GM18868 (cell line): ENCODE data around the gene FGG.
"Not testable (repeated sequence)": the region's sequence is repeated elsewhere in the genome, so short reads cannot be mapped to it uniquely, and the experiment has no call there.

Source experiments
- ATAC-seq: cut with Tn5 transposase; IDR thresholded peaks from one replicate; pipeline ENCODE4 v1.9.1; 2021; ENCODE audit warnings: mild to moderate bottlenecking, moderate library complexity; ENCODE audit not compliant: unreplicated experiment

FGG gene

GRCh38 chr4:154611833-154612232, 623 bp downstream of the FGG start:
- no peak for ATAC-seq

- no peak for ATAC-seq
Observed at GRCh38 chr4:154610582-154610981, 1.9 kb downstream of the FGG start.

GRCh38 chr4:154609532-154609931, 2.9 kb downstream of the FGG start:
- ATAC-seq = no peak

- ATAC-seq = no peak
Observed at GRCh38 chr4:154608361-154609252, 3.8 kb downstream of the FGG start.

GRCh38 chr4:154606728-154607723, 5.4 kb downstream of the FGG start:
- no peak for ATAC-seq

- no peak for ATAC-seq
Observed at GRCh38 chr4:154604696-154605200, 7.7 kb downstream of the FGG start.

GRCh38 chr4:154603033-154603943, 9.2 kb downstream of the FGG start:
- no peak for ATAC-seq

- ATAC-seq = no peak
Observed at GRCh38 chr4:154602404-154603020, 9.9 kb downstream of the FGG start.

GRCh38 chr4:154597798-154598774, 14.4 kb downstream of the FGG start:
- no peak for ATAC-seq

- not testable (repeated sequence) for ATAC-seq
Observed at GRCh38 chr4:154597281-154597680, 15.2 kb downstream of the FGG start.

GRCh38 chr4:154595807-154596206, 16.6 kb downstream of the FGG start:
- ATAC-seq = no peak

GRCh38 chr4:154594343-154594742, 18.1 kb downstream of the FGG start:
- not testable (repeated sequence) for ATAC-seq

GRCh38 chr4:154593868-154594267, 18.6 kb downstream of the FGG start:
- no peak for ATAC-seq

GRCh38 chr4:154591890-154592289, 20.6 kb downstream of the FGG start:
- no peak for ATAC-seq

- no peak for ATAC-seq
Observed at GRCh38 chr4:154590329-154591006, 22.0 kb downstream of the FGG start, which contains the start of gene FGA. Gene FGA (minus strand): TSS chr4:154590742. CDS start chr4:154590687, 55 bp downstream.

GRCh38 chr4:154589296-154590197, 22.9 kb downstream of the FGG start:
- ATAC-seq = no peak

GRCh38 chr4:154588198-154588597, 24.3 kb downstream of the FGG start:
- ATAC-seq = no peak
